PC-3 (cell line): ENCODE measurements around the gene ERICH2. TPM values are rescaled to one million over a fixed set of nuclear protein-coding genes. Genes with fewer than 3 reads are reported as not detected.

Experiments used
- ATAC-seq: fragments of 200-7000 bp; cut with Tn5 transposase; 2 replicates; pipeline ENCODE4 v1.9.1; 2020; ENCODE audit warnings: mild to moderate bottlenecking, moderate library complexity
- BruUV-seq: library from RNA; stranded (reverse); fragments of 400-500 nt; replicated peaks from 2 replicates; lab custom pipeline; 2021; lab: Mats Ljungman, UMichigan
- CTCF ChIA-PET: fragments of 300-600 bp; sonication (Branson Sonifier 250); formaldehyde crosslinking; loops from one replicate; lab custom pipeline; 2022; ENCODE audit warnings: antibody characterized with exemption; lab: Charles Lee
- POLR2A ChIA-PET: fragments of 300-600 bp; sonication (Branson Sonifier 250); formaldehyde crosslinking; loops from one replicate; lab custom pipeline; 2022; ENCODE audit warnings: antibody characterized with exemption; ENCODE audit not compliant: unreplicated experiment; lab: Charles Lee
- DNase-seq: peaks from one replicate; pipeline ENCODE4 v3.0.0-alpha.2; 2015
- H2AFZ ChIP-seq: fragments of 300-600 bp; sonication (generic); 2 replicates; pipeline ENCODE4 v1.6.0; 2016; ENCODE audit warnings: antibody characterized with exemption, low read length
- H3F3A ChIP-seq: fragments of 300-600 bp; sonication (generic); one replicate; pipeline ENCODE4 v1.6.0; 2017; ENCODE audit warnings: antibody characterized with exemption, low read length, control low read depth, mild to moderate bottlenecking; ENCODE audit not compliant: unreplicated experiment
- H3K27ac ChIP-seq: fragments of 300-600 bp; sonication (generic); 2 replicates; pipeline ENCODE4 v1.5.1; 2016; ENCODE audit warnings: mild to moderate bottlenecking, low read length
- H3K27me3 ChIP-seq: fragments of 300-600 bp; sonication (generic); 2 replicates; pipeline ENCODE4 v1.6.1; 2016; ENCODE audit warnings: low read length, mixed read lengths
- H3K36me3 ChIP-seq: fragments of 300-600 bp; sonication (generic); 2 replicates; pipeline ENCODE4 v1.6.1; 2016; ENCODE audit warnings: low read depth, mixed run types, low read length, mixed read lengths
- H3K4me1 ChIP-seq: fragments of 300-600 bp; sonication (generic); 2 replicates; pipeline ENCODE4 v1.5.1; 2016; ENCODE audit warnings: low read length; ENCODE audit not compliant: insufficient read depth
- H3K4me2 ChIP-seq: fragments of 300-600 bp; sonication (generic); 2 replicates; pipeline ENCODE4 v1.6.0; 2016; ENCODE audit warnings: low read length
- H3K4me3 ChIP-seq: fragments of 300-600 bp; sonication (generic); 2 replicates; pipeline ENCODE4 v1.5.1; 2016; ENCODE audit warnings: mild to moderate bottlenecking, low read length, mixed read lengths
- H3K79me2 ChIP-seq: fragments of 300-600 bp; sonication (generic); 2 replicates; pipeline ENCODE4 v1.6.1; 2017; ENCODE audit warnings: low read length, mixed read lengths
- H3K9ac ChIP-seq: fragments of 300-600 bp; sonication (generic); 2 replicates; pipeline ENCODE4 v1.6.0; 2016; ENCODE audit warnings: mild to moderate bottlenecking, low read length
- H3K9me2 ChIP-seq: fragments of 300-600 bp; sonication (generic); replicated peaks from 2 replicates; pipeline ENCODE4 v1.6.1; 2016; ENCODE audit warnings: mixed run types, low read length, mixed read lengths
- H3K9me3 ChIP-seq: fragments of 300-600 bp; sonication (generic); 2 replicates; pipeline ENCODE4 v1.6.1; 2016; ENCODE audit warnings: low read length, mixed read lengths
- H4K20me1 ChIP-seq: fragments of 300-600 bp; sonication (generic); 2 replicates; pipeline ENCODE4 v1.6.1; 2016; ENCODE audit warnings: low read length, mixed read lengths
- EZH2 ChIP-seq: fragments of 300-600 bp; sonication (generic); IDR thresholded peaks from one replicate; pipeline ENCODE4 v1.6.1; 2017; ENCODE audit warnings: antibody characterized with exemption, mild to moderate bottlenecking, low read length; ENCODE audit not compliant: unreplicated experiment
- EZH2phosphoT487 ChIP-seq: fragments of 300-600 bp; sonication (generic); IDR thresholded peaks from 2 replicates; pipeline ENCODE4 v1.6.1; 2018; ENCODE audit warnings: mild to moderate bottlenecking, antibody characterized with exemption, low read length, borderline replicate concordance
- intact Hi-C: fragments of 100-400 bp; cut with micrococcal nuclease; formaldehyde crosslinking; loops from 2 replicates; pipeline ENCODE4 v1.9.0; 2023
- total RNA-seq: library from RNA; depleted of rRNA; stranded (reverse); fragments of >200 nt; gene quantifications from 2 replicates; pipeline ENCODE4 v1.2.3, GENCODE V29; 2014
- TF ChIP-seq, protein P1 (sequence below): fragments of 300-600 bp; sonication (generic); conservative IDR thresholded peaks from 2 replicates; pipeline ENCODE4 v1.5.1; 2017; ENCODE audit warnings: antibody characterized with exemption, low read depth, mild to moderate bottlenecking, low read length

ERICH2 gene
- total RNA-seq, 1 experiment from 2014 or later: 1.9 TPM

GRCh38 chr2:170817093-170818035 lies 47.2 kb downstream of the ERICH2 start:
- Histone ChIP-seq H3K79me2 (no peaks in the 10 kb centered on the region), H3K9ac (peak overlapping the region; percentile 31), H2AFZ (peak overlapping the region; percentile 99), H3K9me3 (no peaks in the 10 kb centered on the region), H3K27me3 (no peaks in the 10 kb centered on the region), H3K4me1 (peaks cover 13% of the 10 kb centered on the region; the same call in 1 of the 2 replicates), H3K4me3 (peak overlapping the region; percentile 97), H3K9me2 (no peaks in the 10 kb centered on the region), H4K20me1 (no peaks in the 10 kb centered on the region), H3K36me3 (no peaks in the 10 kb centered on the region), H3K4me2 (peak overlapping the region; percentile 98), H3F3A (no peaks in the 10 kb centered on the region), H3K27ac (no peak overlapping the region)
- BruUV-seq: TSS peak; percentile 64
- CTCF ChIA-PET: interaction anchor here (0.5 to 1.1 kb wide), 9 partner anchors 15 to 309 kb away, joined by 3 to 7 read pairs (median 4); no protein-coding TSS in a partner anchor
- intact Hi-C loops: loop anchor here (1.0 to 2.0 kb wide), 2 partner anchors 25 to 111 kb away; no protein-coding TSS in a partner anchor
- ATAC-seq (peak; percentile 30), DNase-seq (peak; percentile 34)
- POLR2A ChIA-PET: interaction anchor here (0.6 to 0.7 kb wide), 2 partner anchors 56 to 456 kb away, joined by 3 to 7 read pairs; no protein-coding TSS in a partner anchor
- TF ChIP-seq EZH2phosphoT487: no peak
- TF ChIP-seq EZH2: no peak
- TF ChIP-seq, protein P1, sequence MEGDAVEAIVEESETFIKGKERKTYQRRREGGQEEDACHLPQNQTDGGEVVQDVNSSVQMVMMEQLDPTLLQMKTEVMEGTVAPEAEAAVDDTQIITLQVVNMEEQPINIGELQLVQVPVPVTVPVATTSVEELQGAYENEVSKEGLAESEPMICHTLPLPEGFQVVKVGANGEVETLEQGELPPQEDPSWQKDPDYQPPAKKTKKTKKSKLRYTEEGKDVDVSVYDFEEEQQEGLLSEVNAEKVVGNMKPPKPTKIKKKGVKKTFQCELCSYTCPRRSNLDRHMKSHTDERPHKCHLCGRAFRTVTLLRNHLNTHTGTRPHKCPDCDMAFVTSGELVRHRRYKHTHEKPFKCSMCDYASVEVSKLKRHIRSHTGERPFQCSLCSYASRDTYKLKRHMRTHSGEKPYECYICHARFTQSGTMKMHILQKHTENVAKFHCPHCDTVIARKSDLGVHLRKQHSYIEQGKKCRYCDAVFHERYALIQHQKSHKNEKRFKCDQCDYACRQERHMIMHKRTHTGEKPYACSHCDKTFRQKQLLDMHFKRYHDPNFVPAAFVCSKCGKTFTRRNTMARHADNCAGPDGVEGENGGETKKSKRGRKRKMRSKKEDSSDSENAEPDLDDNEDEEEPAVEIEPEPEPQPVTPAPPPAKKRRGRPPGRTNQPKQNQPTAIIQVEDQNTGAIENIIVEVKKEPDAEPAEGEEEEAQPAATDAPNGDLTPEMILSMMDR: no peak

- TF ChIP-seq EZH2phosphoT487 (no peak), EZH2 (no peak)
- TF ChIP-seq, protein P1: no peak
- ChIA-PET CTCF (interaction anchor here (0.6 kb wide), 1 partner anchor 763 kb away, joined by 3 read pairs; no protein-coding TSS in a partner anchor), POLR2A (no interaction called here)
- Histone ChIP-seq H3K4me2 (peak overlapping the region; percentile 98), H3K9me2 (no peaks in the 10 kb centered on the region), H3K27me3 (no peaks in the 10 kb centered on the region), H2AFZ (peak overlapping the region; percentile 99), H3K27ac (no peak overlapping the region), H3K4me3 (peak overlapping the region; percentile 97), H3K36me3 (no peaks in the 10 kb centered on the region), H3K9me3 (no peaks in the 10 kb centered on the region), H4K20me1 (no peaks in the 10 kb centered on the region), H3K4me1 (peaks cover 10% of the 10 kb centered on the region; the same call in 1 of the 2 replicates), H3K9ac (no peak overlapping the region), H3K79me2 (no peaks in the 10 kb centered on the region), H3F3A (no peaks in the 10 kb centered on the region)
- BruUV-seq: no TSS peak
- ATAC-seq (peak; percentile 6), DNase-seq (no peak)
- intact Hi-C loops: no loop called here
Measured at GRCh38 chr2:170818036-170818751, 48.0 kb downstream of the ERICH2 start.
